HL-60 (cell line): Measurements from ENCODE around the gene XXYLT1.

Source experiments
- POLR2AphosphoS5 ChIP-seq: IDR thresholded peaks from 2 replicates; pipeline ENCODE4 v1.6.1; 2012; ENCODE audit warnings: low read depth
- SPI1 ChIP-seq: IDR thresholded peaks from 2 replicates; pipeline ENCODE4 v1.6.1; 2012; ENCODE audit warnings: low read depth, mild to moderate bottlenecking, borderline replicate concordance
- TF ChIP-seq, protein P1 (sequence below): IDR thresholded peaks from 2 replicates; pipeline ENCODE4 v1.6.1; 2012; ENCODE audit warnings: low read depth; ENCODE audit not compliant: insufficient replicate concordance
- TF ChIP-seq, protein P2 (sequence below): IDR thresholded peaks from one replicate; pipeline ENCODE4 v1.5.1; 2011; ENCODE audit warnings: low read length, control low read depth, inconsistent platforms; ENCODE audit not compliant: insufficient read depth

- no peak for TF ChIP-seq SPI1
- TF ChIP-seq, protein P1, sequence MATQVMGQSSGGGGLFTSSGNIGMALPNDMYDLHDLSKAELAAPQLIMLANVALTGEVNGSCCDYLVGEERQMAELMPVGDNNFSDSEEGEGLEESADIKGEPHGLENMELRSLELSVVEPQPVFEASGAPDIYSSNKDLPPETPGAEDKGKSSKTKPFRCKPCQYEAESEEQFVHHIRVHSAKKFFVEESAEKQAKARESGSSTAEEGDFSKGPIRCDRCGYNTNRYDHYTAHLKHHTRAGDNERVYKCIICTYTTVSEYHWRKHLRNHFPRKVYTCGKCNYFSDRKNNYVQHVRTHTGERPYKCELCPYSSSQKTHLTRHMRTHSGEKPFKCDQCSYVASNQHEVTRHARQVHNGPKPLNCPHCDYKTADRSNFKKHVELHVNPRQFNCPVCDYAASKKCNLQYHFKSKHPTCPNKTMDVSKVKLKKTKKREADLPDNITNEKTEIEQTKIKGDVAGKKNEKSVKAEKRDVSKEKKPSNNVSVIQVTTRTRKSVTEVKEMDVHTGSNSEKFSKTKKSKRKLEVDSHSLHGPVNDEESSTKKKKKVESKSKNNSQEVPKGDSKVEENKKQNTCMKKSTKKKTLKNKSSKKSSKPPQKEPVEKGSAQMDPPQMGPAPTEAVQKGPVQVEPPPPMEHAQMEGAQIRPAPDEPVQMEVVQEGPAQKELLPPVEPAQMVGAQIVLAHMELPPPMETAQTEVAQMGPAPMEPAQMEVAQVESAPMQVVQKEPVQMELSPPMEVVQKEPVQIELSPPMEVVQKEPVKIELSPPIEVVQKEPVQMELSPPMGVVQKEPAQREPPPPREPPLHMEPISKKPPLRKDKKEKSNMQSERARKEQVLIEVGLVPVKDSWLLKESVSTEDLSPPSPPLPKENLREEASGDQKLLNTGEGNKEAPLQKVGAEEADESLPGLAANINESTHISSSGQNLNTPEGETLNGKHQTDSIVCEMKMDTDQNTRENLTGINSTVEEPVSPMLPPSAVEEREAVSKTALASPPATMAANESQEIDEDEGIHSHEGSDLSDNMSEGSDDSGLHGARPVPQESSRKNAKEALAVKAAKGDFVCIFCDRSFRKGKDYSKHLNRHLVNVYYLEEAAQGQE = no peak
- TF ChIP-seq, protein P2, sequence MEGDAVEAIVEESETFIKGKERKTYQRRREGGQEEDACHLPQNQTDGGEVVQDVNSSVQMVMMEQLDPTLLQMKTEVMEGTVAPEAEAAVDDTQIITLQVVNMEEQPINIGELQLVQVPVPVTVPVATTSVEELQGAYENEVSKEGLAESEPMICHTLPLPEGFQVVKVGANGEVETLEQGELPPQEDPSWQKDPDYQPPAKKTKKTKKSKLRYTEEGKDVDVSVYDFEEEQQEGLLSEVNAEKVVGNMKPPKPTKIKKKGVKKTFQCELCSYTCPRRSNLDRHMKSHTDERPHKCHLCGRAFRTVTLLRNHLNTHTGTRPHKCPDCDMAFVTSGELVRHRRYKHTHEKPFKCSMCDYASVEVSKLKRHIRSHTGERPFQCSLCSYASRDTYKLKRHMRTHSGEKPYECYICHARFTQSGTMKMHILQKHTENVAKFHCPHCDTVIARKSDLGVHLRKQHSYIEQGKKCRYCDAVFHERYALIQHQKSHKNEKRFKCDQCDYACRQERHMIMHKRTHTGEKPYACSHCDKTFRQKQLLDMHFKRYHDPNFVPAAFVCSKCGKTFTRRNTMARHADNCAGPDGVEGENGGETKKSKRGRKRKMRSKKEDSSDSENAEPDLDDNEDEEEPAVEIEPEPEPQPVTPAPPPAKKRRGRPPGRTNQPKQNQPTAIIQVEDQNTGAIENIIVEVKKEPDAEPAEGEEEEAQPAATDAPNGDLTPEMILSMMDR = no peak
- TF ChIP-seq POLR2AphosphoS5 = no peak
These were observed 76.3 kb downstream of the XXYLT1 start for GRCh38 chr3:195194559-195195206.
